Skin epidermis (tissue), 12 donors: ENCODE results near the gene MARK4.
"Not testable (repeated sequence)": the region's sequence is repeated elsewhere in the genome, so short reads cannot be mapped to it uniquely, and the experiment has no call there.

Experiments
- H3K27ac ChIP-seq, 21 experiments: fragments of 200-600 bp; sonication (generic) in 11 of 21; one replicate each; pipeline ENCODE4 v1.5.0; 2020; ENCODE audit warnings: mild to moderate bottlenecking in 3 of 21, inconsistent platforms in 2 of 21, moderate library complexity in 2 of 21
- H3K4me3 ChIP-seq, 7 experiments: fragments of 200-600 bp; sonication (generic) in 2 of 7; one replicate each; pipeline ENCODE4 v1.5.0; 2020; ENCODE audit warnings: inconsistent platforms in 2 of 7, mild to moderate bottlenecking in 2 of 7, moderate library complexity in 1 of 7

MARK4 gene

GRCh38 chr19:45265375-45265774, 14.3 kb downstream of the MARK4 start:
- Histone ChIP-seq H3K27ac (no peak overlapping the region), H3K4me3 (no peak overlapping the region)

- Histone ChIP-seq H3K27ac (no peak overlapping the region), H3K4me3 (no peak overlapping the region)
Observed at GRCh38 chr19:45267296-45267695, 16.2 kb downstream of the MARK4 start.

DNA sequence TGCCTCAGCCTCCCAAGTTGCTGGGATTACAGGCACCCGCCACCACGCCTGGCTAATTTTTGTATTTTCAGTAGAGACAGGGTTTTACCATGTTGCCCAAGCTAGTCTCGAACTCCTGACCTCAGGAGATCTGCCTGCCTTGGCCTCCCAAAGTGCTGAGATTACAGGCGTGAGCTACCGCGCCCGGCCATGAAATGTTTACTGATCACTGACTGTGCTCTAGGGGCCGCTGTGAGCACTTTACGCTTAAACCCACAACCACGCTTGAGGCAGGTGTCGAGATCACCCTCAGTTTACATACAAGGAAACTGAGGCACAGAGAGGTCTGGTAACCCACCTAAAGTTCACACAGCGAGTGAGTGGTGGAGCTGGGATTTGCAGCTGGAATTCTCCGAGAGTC, 18.9 kb downstream of the MARK4 start:
- H3K27ac ChIP-seq, H3K4me3 ChIP-seq: not testable (repeated sequence)

- no peak overlapping the region for H3K4me3 ChIP-seq
- H3K27ac ChIP-seq = no peak overlapping the region
Observed at GRCh38 chr19:45271098-45271734, 20.1 kb downstream of the MARK4 start.

DNA sequence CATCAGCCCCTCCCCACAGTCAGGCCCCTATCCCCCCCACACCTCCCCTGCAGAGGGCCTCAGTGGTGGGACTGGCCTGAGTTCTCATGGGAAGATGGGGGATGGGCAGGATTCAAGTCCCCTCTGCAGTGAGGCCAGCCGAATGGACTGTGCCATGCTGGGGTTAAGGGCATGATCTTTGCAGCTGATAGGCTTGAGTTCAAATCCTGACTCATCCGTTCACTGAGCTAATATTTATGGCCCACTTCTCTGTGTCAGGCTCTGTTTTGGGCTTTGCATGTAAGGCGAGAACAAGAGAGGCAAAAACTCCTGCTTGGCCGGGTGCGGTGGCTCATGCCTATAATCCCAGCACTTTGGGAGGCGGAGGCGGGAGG, 20.7 kb downstream of the MARK4 start:
- Histone ChIP-seq H3K27ac (no peak overlapping the region), H3K4me3 (no peak overlapping the region)

GRCh38 chr19:45273521-45273855, 22.4 kb downstream of the MARK4 start:
- Histone ChIP-seq H3K4me3 (no peak overlapping the region), H3K27ac (no peak overlapping the region)

DNA sequence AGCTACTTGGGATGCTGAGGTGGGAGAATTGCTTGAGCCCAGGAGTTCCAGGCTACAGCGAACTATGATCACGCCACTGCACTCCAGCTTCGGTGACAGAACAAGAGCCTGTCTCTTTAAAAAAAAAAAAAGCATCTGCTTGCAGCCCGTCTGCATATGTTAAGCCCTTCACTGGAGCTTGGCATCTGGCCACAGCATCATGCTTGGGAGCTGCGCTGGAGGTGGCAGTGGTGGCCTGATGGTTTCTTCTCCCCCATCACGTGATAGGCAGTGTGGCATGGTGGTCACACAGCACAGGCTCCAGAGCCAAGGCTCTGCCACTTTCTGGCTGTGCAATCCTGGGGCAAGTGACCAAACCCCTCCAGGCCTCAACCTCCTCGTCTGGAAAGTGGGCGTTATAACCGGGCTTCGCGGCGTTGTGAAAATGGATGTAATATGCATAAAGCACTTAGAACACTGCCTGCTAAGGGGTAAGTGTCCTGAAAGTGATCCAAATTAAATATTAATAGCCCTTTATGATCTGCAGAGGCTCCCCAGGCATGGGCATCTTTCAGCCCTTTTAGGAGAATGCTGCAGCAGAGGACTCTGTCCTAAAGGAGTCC, 24.4 kb downstream of the MARK4 start:
- Histone ChIP-seq H3K27ac (no peak overlapping the region), H3K4me3 (no peak overlapping the region)

DNA sequence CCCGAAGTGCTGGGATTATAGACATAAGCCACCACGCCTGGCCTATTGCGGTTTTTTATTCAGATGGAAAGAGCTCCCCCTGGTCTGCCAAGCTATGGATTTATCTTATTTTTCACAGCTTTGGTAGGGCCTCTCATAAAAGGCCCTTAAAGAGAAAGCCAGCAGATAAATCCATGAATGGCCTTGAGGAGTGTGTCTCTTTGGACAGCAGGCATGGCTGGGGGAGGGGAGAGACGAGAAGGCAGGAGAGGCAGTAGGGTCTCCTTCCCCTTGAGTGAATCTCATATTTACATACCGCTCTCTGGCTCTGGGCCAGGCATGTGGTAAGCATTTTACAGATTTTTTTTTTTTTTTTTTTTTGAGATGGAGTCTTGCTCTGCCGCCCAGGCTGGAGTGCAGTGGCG, 25.2 kb downstream of the MARK4 start:
- Histone ChIP-seq H3K27ac (no peak overlapping the region), H3K4me3 (no peak overlapping the region)

DNA sequence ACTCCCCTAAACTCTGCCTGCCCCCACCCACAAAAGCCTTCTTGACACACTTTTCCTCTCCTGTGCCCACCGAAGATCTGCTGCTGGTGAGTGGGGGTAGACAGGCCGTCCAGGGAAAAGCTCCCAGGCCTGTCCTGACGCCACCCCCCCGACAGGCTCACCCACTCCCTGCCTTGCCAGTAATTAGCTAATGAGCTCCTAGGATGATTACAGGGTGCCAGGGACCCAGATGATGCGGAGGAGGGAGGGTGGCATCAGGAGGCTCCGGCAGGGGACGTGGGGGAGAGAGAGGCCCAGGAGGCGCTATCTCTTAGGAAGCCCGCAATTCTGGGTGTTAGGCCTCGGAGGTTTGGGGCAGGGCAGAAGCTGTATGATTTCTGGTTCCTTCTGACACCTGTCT, 27.0 kb downstream of the MARK4 start:
- Histone ChIP-seq H3K27ac (no peak overlapping the region), H3K4me3 (no peak overlapping the region)

DNA sequence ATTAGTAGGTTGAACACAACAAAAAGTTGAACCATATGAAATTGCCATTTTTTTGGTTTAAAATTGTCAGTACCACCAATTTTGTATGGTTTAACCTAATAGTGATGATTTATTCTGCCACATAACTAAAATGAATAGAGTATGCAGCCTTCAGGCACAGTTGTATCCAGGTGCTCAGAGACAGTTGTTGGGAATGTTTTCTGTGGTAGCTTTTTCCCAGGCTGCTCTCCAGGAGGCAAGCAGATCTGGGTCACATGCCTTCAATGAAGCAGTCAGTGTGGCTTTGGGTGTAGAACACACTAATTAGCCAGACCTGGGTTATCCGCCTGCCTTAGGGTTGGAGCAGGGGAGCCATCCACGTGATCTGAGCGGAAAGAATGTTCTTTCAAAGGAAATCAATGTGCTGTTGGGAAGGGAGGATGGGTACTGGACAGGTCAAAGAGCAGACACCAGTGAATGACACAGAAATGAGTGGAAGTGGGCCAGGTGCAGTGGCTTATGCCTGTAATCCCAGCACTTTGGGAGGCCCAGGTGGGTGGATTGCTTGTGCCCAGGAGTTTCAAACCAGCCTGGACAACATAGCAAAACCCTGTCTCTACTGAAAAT, 28.6 kb downstream of the MARK4 start:
- no peak overlapping the region for H3K27ac ChIP-seq
- H3K4me3 ChIP-seq = no peak overlapping the region

GRCh38 chr19:45280471-45280961, 29.4 kb downstream of the MARK4 start:
- Histone ChIP-seq H3K27ac (peak overlapping the region in 1 of 21 experiments; percentile 35), H3K4me3 (no peak overlapping the region)

GRCh38 chr19:45283443-45284033, 32.5 kb downstream of the MARK4 start:
- no peak overlapping the region for H3K4me3 ChIP-seq
- H3K27ac ChIP-seq = no peak overlapping the region

- no peak overlapping the region for H3K27ac ChIP-seq
- no peak overlapping the region for H3K4me3 ChIP-seq
Observed at GRCh38 chr19:45290381-45290931, 39.4 kb downstream of the MARK4 start.

GRCh38 chr19:45291834-45292233, 40.8 kb downstream of the MARK4 start:
- H3K4me3 ChIP-seq = no peak overlapping the region
- no peak overlapping the region for H3K27ac ChIP-seq

GRCh38 chr19:45293682-45294081, 42.6 kb downstream of the MARK4 start:
- Histone ChIP-seq H3K4me3 (no peak overlapping the region), H3K27ac (peak overlapping the region in 2 of 21 experiments; percentile 37 to 54)

DNA sequence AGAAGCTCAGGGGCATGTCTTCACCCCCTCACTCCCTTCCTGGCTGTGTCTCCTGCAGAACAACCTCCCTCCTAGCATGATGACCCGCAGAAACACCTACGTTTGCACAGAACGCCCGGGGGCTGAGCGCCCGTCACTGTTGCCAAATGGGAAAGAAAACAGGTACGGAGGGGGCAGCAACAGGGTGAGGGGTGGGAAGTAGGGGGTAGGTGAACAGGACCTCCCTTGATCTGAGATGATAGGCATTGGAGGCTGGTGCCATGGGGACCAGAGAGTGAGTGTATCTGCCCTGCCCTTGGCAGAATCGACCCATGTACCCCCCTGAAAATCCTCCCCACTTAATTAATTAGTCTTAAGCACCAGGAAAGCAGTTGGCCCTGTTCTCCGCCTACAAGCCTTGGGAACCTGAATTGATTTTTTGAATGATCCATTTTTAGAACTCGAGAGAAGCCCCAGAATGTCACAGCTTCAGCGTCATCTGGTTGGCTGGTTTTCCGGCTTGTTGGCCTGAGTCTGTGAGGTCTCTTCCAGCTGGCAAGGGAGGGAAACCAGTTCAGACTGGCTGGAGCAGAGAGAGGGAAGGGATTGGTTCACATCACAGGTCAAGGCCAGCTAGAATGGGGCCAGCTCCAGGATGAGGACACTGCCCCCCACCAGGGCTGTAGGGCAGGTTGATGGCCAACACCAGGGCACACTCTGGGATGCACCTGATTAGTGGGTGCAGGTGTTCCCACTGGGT, 43.4 kb downstream of the MARK4 start:
- no peak overlapping the region for H3K4me3 ChIP-seq
- peak overlapping the region in 4 of 21 experiments; percentile 3 to 54 (median 30) for H3K27ac ChIP-seq

GRCh38 chr19:45295873-45296272, 44.8 kb downstream of the MARK4 start:
- Histone ChIP-seq H3K27ac (no peak overlapping the region), H3K4me3 (no peak overlapping the region)

DNA sequence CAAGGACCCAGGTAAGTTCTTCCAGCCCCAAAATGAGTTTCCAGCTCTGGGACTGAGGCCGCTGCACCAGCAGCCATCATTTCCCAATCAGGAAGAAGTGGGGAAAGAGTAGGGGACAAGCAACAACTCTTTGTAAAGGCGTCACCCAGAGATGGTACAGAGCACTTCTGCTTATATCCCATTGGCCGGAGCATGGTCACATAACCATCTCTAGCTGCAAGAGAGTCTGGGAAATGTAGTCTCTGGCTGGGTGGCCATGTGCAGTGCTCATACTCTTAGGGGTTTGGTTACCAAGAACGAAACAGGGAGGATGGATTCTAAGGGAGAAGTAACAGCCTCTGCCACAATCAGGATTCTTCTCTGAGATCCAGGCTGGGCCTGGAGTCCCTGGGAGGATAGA, 45.3 kb downstream of the MARK4 start:
- H3K4me3 ChIP-seq = no peak overlapping the region
- H3K27ac ChIP-seq = no peak overlapping the region

GRCh38 chr19:45297674-45298073, 46.6 kb downstream of the MARK4 start:
- Histone ChIP-seq H3K27ac (no peak overlapping the region), H3K4me3 (no peak overlapping the region)

- no peak overlapping the region for H3K4me3 ChIP-seq
Observed at GRCh38 chr19:45298264-45298663, 47.2 kb downstream of the MARK4 start.

More at GRCh38 chr19:45298264-45298663, 47.2 kb downstream of the MARK4 start:
- H3K27ac ChIP-seq = no peak overlapping the region
